Hepatocyte (in vitro differentiated cells): ENCODE results near the gene DUSP16. TPM values are rescaled to one million over a fixed set of nuclear protein-coding genes. Genes with fewer than 3 reads are reported as not detected.

Source experiments
- DNase-seq: peaks from one replicate; pipeline ENCODE4 v3.0.0-alpha.2; 2016; ENCODE audit warnings: low spot score
- H2AFZ ChIP-seq: fragments of 200-600 bp; sonication (generic); 2 replicates; pipeline ENCODE4 v1.6.0; 2016; ENCODE audit warnings: antibody characterized with exemption, mild to moderate bottlenecking
- H3K27ac ChIP-seq: fragments of 200-600 bp; sonication (generic); 2 replicates; pipeline ENCODE4 v1.5.1; 2016; ENCODE audit warnings: mild to moderate bottlenecking
- H3K27me3 ChIP-seq: fragments of 200-600 bp; sonication (generic); 2 replicates; pipeline ENCODE4 v1.6.1; 2016
- H3K36me3 ChIP-seq: fragments of 200-600 bp; sonication (generic); replicated peaks from 2 replicates; pipeline ENCODE4 v1.5.1; 2016; ENCODE audit warnings: low read depth; ENCODE audit not compliant: insufficient read depth
- H3K4me1 ChIP-seq: fragments of 200-600 bp; sonication (generic); 2 replicates; pipeline ENCODE4 v1.5.1; 2016; ENCODE audit warnings: mild to moderate bottlenecking, moderate library complexity; ENCODE audit not compliant: insufficient read depth
- H3K4me2 ChIP-seq: fragments of 200-600 bp; sonication (generic); 2 replicates; pipeline ENCODE4 v1.6.0; 2016
- H3K4me3 ChIP-seq: fragments of 200-600 bp; sonication (generic); 2 replicates; pipeline ENCODE4 v1.5.1; 2016; ENCODE audit warnings: mild to moderate bottlenecking
- H3K79me2 ChIP-seq: fragments of 200-600 bp; sonication (generic); 2 replicates; pipeline ENCODE4 v1.6.0; 2017; ENCODE audit warnings: mild to moderate bottlenecking
- H3K9me2 ChIP-seq: fragments of 200-600 bp; sonication (generic); replicated peaks from 2 replicates; pipeline ENCODE4 v1.6.0; 2017; ENCODE audit warnings: mild to moderate bottlenecking; ENCODE audit not compliant: insufficient read depth
- H3K9me3 ChIP-seq: fragments of 200-600 bp; sonication (generic); 2 replicates; pipeline ENCODE4 v1.5.1; 2016; ENCODE audit warnings: low read depth, mild to moderate bottlenecking
- H4K20me1 ChIP-seq: fragments of 200-600 bp; sonication (generic); 2 replicates; pipeline ENCODE4 v1.6.0; 2016; ENCODE audit warnings: mild to moderate bottlenecking; ENCODE audit not compliant: insufficient read depth, poor library complexity, severe bottlenecking
- CTCF ChIP-seq: fragments of 200-600 bp; sonication (generic); IDR thresholded peaks from 2 replicates; pipeline ENCODE4 v1.5.1; 2016; ENCODE audit warnings: antibody characterized with exemption, mild to moderate bottlenecking; ENCODE audit not compliant: poor library complexity
- EZH2 ChIP-seq: fragments of 200-600 bp; sonication (generic); IDR thresholded peaks from 2 replicates; pipeline ENCODE4 v1.6.1; 2016; ENCODE audit warnings: antibody characterized with exemption, mild to moderate bottlenecking, borderline replicate concordance
- EZH2phosphoT487 ChIP-seq: fragments of 200-600 bp; sonication (generic); IDR thresholded peaks from one replicate; pipeline ENCODE4 v1.6.1; 2018; ENCODE audit warnings: antibody characterized with exemption, mild to moderate bottlenecking, low read depth, moderate library complexity; ENCODE audit not compliant: unreplicated experiment, severe bottlenecking
- WGBS: methylation state at CpG from one replicate; pipeline ENCODE4 v1.1.6; 2016; ENCODE audit warnings: low lambda C conversion rate; ENCODE audit errors: missing lambda C conversion rate; 5-methylcytosine and 5-hydroxymethylcytosine counted together
- polyA plus RNA-seq: library from polyadenylated mRNA; unstranded; fragments of >200 nt; fragmentation: Nextera tagmentation; extraction: Ambion mirVana; gene quantifications from 2 replicates; pipeline ENCODE4 v1.2.1, GENCODE V29; 2016
- total RNA-seq: library from RNA; depleted of rRNA; stranded (reverse); fragments of >200 nt; gene quantifications from 2 replicates; pipeline ENCODE4 v1.2.3, GENCODE V29; 2014

DUSP16 gene
- total and polyA plus RNA-seq, 2 experiments from 2014 or later = 13.4 to 74.1 TPM

- Histone ChIP-seq H3K27me3 (no peaks in the 10 kb centered on the region), H3K79me2 (peaks cover 69% of the 10 kb centered on the region)
- WGBS = 97% methylated on average over 5 of the region's 5 CpGs
These were observed 70.1 kb downstream of the DUSP16 start for GRCh38 chr12:12492547-12492946.

GRCh38 chr12:12491606-12492005, 71.1 kb downstream of the DUSP16 start:
- no peak overlapping the region for H2AFZ ChIP-seq
- no peaks in the 10 kb centered on the region for H3K9me3 ChIP-seq
- H3K9me2 ChIP-seq = no peaks in the 10 kb centered on the region
- no peaks in the 10 kb centered on the region for H3K27me3 ChIP-seq
- H3K79me2 ChIP-seq = peaks cover 62% of the 10 kb centered on the region
- no peaks in the 10 kb centered on the region for H4K20me1 ChIP-seq
- TF ChIP-seq EZH2phosphoT487 (no peak), CTCF (no peak), EZH2 (no peak)
- H3K4me1 ChIP-seq = no peaks in the 10 kb centered on the region
- H3K27ac ChIP-seq = peak overlapping the region; percentile 80
- H3K4me3 ChIP-seq = no peak overlapping the region
- no peaks in the 10 kb centered on the region for H3K36me3 ChIP-seq
- DNase-seq = no peak
- no peak overlapping the region for H3K4me2 ChIP-seq

More at GRCh38 chr12:12492547-12492946, 70.1 kb downstream of the DUSP16 start:
- H3K27ac ChIP-seq = peak overlapping the region; percentile 80
- no peaks in the 10 kb centered on the region for H4K20me1 ChIP-seq
- no peaks in the 10 kb centered on the region for H3K4me1 ChIP-seq
- TF ChIP-seq CTCF = no peak
- no peak overlapping the region for H3K4me2 ChIP-seq
- no peaks in the 10 kb centered on the region for H3K9me3 ChIP-seq
- no peak overlapping the region for H3K4me3 ChIP-seq
- no peak for DNase-seq
- no peak overlapping the region for H2AFZ ChIP-seq
- no peaks in the 10 kb centered on the region for H3K9me2 ChIP-seq
- H3K36me3 ChIP-seq = no peaks in the 10 kb centered on the region

- Histone ChIP-seq H3K27me3 (no peaks in the 10 kb centered on the region), H3K4me2 (no peak overlapping the region), H3K9me3 (no peaks in the 10 kb centered on the region), H3K4me3 (no peak overlapping the region), H3K27ac (peak overlapping the region; percentile 88), H4K20me1 (no peaks in the 10 kb centered on the region), H3K79me2 (peaks cover 43% of the 10 kb centered on the region), H3K36me3 (no peaks in the 10 kb centered on the region), H3K9me2 (no peaks in the 10 kb centered on the region), H2AFZ (no peak overlapping the region), H3K4me1 (no peaks in the 10 kb centered on the region)
- TF ChIP-seq EZH2 = no peak
- TF ChIP-seq EZH2phosphoT487 = no peak
- no peak for TF ChIP-seq CTCF
- DNase-seq = peak; percentile 42
- WGBS = 91% methylated on average over 8 of the region's 8 CpGs
These were observed 73.7 kb downstream of the DUSP16 start for GRCh38 chr12:12488823-12489550.

- Histone ChIP-seq H3K4me3 (no peak overlapping the region), H4K20me1 (no peaks in the 10 kb centered on the region), H3K9me2 (no peaks in the 10 kb centered on the region), H2AFZ (no peak overlapping the region), H3K9me3 (no peaks in the 10 kb centered on the region), H3K36me3 (no peaks in the 10 kb centered on the region), H3K4me1 (no peaks in the 10 kb centered on the region), H3K4me2 (no peak overlapping the region), H3K27me3 (no peaks in the 10 kb centered on the region), H3K27ac (peak overlapping the region; percentile 88), H3K79me2 (peaks cover 40% of the 10 kb centered on the region)
- no peak for TF ChIP-seq EZH2phosphoT487
- TF ChIP-seq CTCF = no peak
- no peak for TF ChIP-seq EZH2
- no peak for DNase-seq
- WGBS = 93% methylated on average over 4 of the region's 4 CpGs
These were observed 74.4 kb downstream of the DUSP16 start for GRCh38 chr12:12488296-12488695.
